Measurements from ENCODE around the gene SLC34A2. TPM values are rescaled to one million over a fixed set of nuclear protein-coding genes. Genes with fewer than 3 reads are reported as not detected.

Gene SLC34A2
- total and polyA plus RNA-seq, 10 donors, result 0.04 to 0.61 (median 0.16) TPM; not detected in 6

DNA sequence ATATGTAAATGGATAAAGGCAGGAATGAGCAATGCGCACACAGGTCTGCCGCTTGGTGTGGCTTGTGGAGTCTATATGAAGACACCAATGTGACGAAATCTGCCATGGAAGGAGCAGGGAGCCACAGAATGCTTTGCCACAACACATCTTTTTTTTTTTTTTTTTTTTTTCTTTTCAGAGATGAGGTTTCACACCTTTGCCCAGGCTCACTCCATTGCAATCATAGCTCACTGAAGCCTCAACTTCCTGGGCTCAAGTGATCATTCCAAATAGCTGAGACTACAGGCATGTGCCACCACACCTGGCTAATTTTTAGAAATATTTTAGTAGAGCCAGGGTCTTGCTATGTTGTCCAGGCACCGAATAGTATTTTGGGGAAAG is 17.4 kb upstream of the SLC34A2 start:
- WGBS, 5 donors, result 67 to 95% (median 80%) methylated on average over 4 of the region's 4 CpGs
- intact Hi-C loops (cut with DNase I; ENCODE audit: low total_unique reads), result no loop called here
- Histone ChIP-seq H3K4me3 (no peak overlapping the region), H3K36me3 (no peaks in the 10 kb centered on the region), H3K27me3 (replicated peaks in 1 of 7) (no peaks in the 10 kb centered on the region), H3K27ac (no peak overlapping the region), H3K4me1 (no peaks in the 10 kb centered on the region), H3K9me3 (no peaks in the 10 kb centered on the region)
- TF ChIP-seq, protein P1, sequence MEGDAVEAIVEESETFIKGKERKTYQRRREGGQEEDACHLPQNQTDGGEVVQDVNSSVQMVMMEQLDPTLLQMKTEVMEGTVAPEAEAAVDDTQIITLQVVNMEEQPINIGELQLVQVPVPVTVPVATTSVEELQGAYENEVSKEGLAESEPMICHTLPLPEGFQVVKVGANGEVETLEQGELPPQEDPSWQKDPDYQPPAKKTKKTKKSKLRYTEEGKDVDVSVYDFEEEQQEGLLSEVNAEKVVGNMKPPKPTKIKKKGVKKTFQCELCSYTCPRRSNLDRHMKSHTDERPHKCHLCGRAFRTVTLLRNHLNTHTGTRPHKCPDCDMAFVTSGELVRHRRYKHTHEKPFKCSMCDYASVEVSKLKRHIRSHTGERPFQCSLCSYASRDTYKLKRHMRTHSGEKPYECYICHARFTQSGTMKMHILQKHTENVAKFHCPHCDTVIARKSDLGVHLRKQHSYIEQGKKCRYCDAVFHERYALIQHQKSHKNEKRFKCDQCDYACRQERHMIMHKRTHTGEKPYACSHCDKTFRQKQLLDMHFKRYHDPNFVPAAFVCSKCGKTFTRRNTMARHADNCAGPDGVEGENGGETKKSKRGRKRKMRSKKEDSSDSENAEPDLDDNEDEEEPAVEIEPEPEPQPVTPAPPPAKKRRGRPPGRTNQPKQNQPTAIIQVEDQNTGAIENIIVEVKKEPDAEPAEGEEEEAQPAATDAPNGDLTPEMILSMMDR (IDR thresholded peaks at IDR 0.05 in 8 of 11, conservative IDR thresholded peaks at IDR 0.05 in 3 of 11), result no peak
- no peak for TF ChIP-seq POLR2AphosphoS5 (IDR thresholded peaks at IDR 0.05)
- no peak for TF ChIP-seq POLR2A (IDR thresholded peaks at IDR 0.05)
- peak; percentile 16 for DNase-seq

DNA sequence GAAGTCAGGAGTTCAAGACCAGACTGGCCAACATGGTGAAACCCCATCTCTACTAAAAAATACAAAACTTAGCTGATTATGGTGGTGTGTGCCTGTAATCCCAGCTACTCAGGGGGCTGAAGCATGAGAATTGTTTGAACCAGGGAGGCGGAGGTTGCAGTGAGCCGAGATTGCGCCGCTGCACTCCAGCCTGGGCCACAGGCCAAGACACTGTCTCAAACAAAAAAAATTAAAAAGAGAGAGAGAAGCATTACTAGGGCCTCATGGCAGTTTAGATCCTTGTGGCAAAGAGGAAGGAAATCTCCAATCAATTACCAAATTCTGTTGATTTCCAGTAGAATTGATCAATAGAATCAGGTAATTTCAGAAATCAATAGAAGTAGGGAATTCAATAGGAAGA is 16.8 kb upstream of the SLC34A2 start:
- H3K27ac ChIP-seq, result no peak overlapping the region
- H3K4me1 ChIP-seq, result no peaks in the 10 kb centered on the region
- H3K27me3 ChIP-seq (replicated peaks in 1 of 7), result no peaks in the 10 kb centered on the region
- peak; percentile 20 for DNase-seq
- H3K4me3 ChIP-seq, result no peak overlapping the region
- no peaks in the 10 kb centered on the region for H3K9me3 ChIP-seq
- WGBS, 5 donors, result 76 to 87% (median 81%) methylated on average over 4 of the region's 4 CpGs
- intact Hi-C loops (cut with DNase I; ENCODE audit: low total_unique reads), result no loop called here
- no peaks in the 10 kb centered on the region for H3K36me3 ChIP-seq
- no peak for TF ChIP-seq POLR2AphosphoS5 (IDR thresholded peaks at IDR 0.05)
- TF ChIP-seq POLR2A (IDR thresholded peaks at IDR 0.05), result no peak
- TF ChIP-seq, protein P1 (IDR thresholded peaks at IDR 0.05 in 8 of 11, conservative IDR thresholded peaks at IDR 0.05 in 3 of 11), result no peak

DNA sequence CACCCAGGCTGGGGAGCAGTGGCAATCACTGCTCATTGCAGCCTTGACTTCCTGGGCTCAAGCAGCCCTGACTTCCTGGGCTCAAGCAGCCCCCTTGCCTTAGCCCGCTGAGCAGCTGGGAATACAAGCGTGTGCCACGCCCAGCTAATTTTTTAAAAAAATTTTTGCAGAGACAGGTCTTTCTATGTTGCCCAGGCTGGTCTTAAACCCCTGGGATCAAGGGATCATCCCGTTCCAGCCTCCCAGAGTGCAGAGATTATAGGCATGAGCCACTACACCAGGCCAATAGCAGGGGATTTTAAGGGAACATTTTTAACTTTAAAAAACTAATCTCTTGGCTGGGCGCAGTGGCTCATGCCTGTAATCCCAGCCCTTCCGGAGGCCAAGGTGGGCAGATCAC is 5.3 kb upstream of the SLC34A2 start:
- no peak for DNase-seq

DNA sequence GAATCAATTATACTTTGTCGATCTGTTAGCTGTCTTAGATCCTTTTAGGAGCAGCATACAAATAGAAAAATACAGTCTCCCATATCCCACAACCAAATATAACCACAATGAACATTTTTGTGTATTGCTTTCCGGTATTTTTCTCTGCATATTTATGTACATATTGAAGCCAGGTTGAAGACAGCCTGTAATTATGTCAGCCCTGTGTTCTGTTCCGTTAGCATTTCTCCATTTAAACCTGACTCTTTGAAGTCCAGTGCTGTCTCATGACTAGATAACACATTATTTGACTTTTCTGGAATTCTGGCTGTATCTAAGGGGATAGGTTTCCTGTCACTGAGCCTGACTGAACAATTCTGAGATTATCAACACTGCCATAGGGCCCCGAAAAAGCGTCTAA is 4.0 kb upstream of the SLC34A2 start:
- Histone ChIP-seq H3K36me3 (no peaks in the 10 kb centered on the region), H3K27ac (no peak overlapping the region), H3K4me1 (peaks cover 5 to 15% (median 12%) of the 10 kb centered on the region in 6 donors), H3K27me3 (replicated peaks in 1 of 7) (peaks cover 0 to 39% (median 25%) of the 10 kb centered on the region in 7 donors), H3K9me3 (no peaks in the 10 kb centered on the region), H3K4me3 (no peak overlapping the region)
- TF ChIP-seq, protein P1 (IDR thresholded peaks at IDR 0.05 in 8 of 11, conservative IDR thresholded peaks at IDR 0.05 in 3 of 11), result no peak
- TF ChIP-seq POLR2AphosphoS5 (IDR thresholded peaks at IDR 0.05), result no peak
- no peak for TF ChIP-seq POLR2A (IDR thresholded peaks at IDR 0.05)
- intact Hi-C loops (cut with DNase I; ENCODE audit: low total_unique reads), result no loop called here
- no peak for DNase-seq
- whole genome bisulfite sequencing, 5 donors, result 82 to 89% (median 88%) methylated on average over 5 of the region's 5 CpGs

More for the DNA sequence above, 5.3 kb upstream of the SLC34A2 start:
- Histone ChIP-seq H3K36me3 (no peaks in the 10 kb centered on the region), H3K4me1 (peaks cover 0 to 7% (median 5%) of the 10 kb centered on the region in 6 donors), H3K9me3 (no peaks in the 10 kb centered on the region), H3K4me3 (no peak overlapping the region), H3K27ac (no peak overlapping the region), H3K27me3 (replicated peaks in 1 of 7) (peaks cover 0 to 25% (median 11%) of the 10 kb centered on the region in 7 donors)
- intact Hi-C loops (cut with DNase I; ENCODE audit: low total_unique reads), result no loop called here
- TF ChIP-seq POLR2AphosphoS5 (IDR thresholded peaks at IDR 0.05) (no peak), POLR2A (IDR thresholded peaks at IDR 0.05) (no peak)
- TF ChIP-seq, protein P1 (IDR thresholded peaks at IDR 0.05 in 8 of 11, conservative IDR thresholded peaks at IDR 0.05 in 3 of 11), result no peak
- WGBS, 5 donors, result 72 to 89% (median 85%) methylated on average over 5 to 6 of the region's 6 CpGs

Data from spleen (tissue), 11 donors.